ENCODE measurements around the gene DLG2. TPM values are rescaled to one million over a fixed set of nuclear protein-coding genes. Genes with fewer than 3 reads are reported as not detected.

DLG2 gene
- total RNA-seq, 1 donor: 1.3 TPM

- no peak overlapping the region for H3K4me3 ChIP-seq (ENCODE audit: low read depth, low read length)
- TF ChIP-seq, protein P1, sequence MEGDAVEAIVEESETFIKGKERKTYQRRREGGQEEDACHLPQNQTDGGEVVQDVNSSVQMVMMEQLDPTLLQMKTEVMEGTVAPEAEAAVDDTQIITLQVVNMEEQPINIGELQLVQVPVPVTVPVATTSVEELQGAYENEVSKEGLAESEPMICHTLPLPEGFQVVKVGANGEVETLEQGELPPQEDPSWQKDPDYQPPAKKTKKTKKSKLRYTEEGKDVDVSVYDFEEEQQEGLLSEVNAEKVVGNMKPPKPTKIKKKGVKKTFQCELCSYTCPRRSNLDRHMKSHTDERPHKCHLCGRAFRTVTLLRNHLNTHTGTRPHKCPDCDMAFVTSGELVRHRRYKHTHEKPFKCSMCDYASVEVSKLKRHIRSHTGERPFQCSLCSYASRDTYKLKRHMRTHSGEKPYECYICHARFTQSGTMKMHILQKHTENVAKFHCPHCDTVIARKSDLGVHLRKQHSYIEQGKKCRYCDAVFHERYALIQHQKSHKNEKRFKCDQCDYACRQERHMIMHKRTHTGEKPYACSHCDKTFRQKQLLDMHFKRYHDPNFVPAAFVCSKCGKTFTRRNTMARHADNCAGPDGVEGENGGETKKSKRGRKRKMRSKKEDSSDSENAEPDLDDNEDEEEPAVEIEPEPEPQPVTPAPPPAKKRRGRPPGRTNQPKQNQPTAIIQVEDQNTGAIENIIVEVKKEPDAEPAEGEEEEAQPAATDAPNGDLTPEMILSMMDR (IDR thresholded peaks at IDR 0.05; ENCODE audit: insufficient read depth, low read depth, low read length): no peak
- no peak for DNase-seq (ENCODE audit: low read depth)
Measured at GRCh38 chr11:83945976-83946375, 1681.2 kb downstream of the DLG2 start.

- TF ChIP-seq, protein P1 (IDR thresholded peaks at IDR 0.05; ENCODE audit: insufficient read depth, low read depth, low read length): no peak
- H3K4me3 ChIP-seq (ENCODE audit: low read depth, low read length): no peak overlapping the region
Measured at GRCh38 chr11:83941050-83941449, 1686.1 kb downstream of the DLG2 start.

GRCh38 chr11:83938148-83938547 is 1689.0 kb downstream of the DLG2 start:
- DNase-seq (ENCODE audit: low read depth): no peak
- no peak overlapping the region for H3K4me3 ChIP-seq (ENCODE audit: low read depth, low read length)
- TF ChIP-seq, protein P1 (IDR thresholded peaks at IDR 0.05; ENCODE audit: insufficient read depth, low read depth, low read length): no peak

More at GRCh38 chr11:83941050-83941449, 1686.1 kb downstream of the DLG2 start:
- DNase-seq (ENCODE audit: low read depth): no peak

GRCh38 chr11:83933008-83933407 is 1694.1 kb downstream of the DLG2 start:
- DNase-seq (ENCODE audit: low read depth): no peak
- TF ChIP-seq, protein P1 (IDR thresholded peaks at IDR 0.05; ENCODE audit: insufficient read depth, low read depth, low read length): no peak
- H3K4me3 ChIP-seq (ENCODE audit: low read depth, low read length): no peak overlapping the region

DNA sequence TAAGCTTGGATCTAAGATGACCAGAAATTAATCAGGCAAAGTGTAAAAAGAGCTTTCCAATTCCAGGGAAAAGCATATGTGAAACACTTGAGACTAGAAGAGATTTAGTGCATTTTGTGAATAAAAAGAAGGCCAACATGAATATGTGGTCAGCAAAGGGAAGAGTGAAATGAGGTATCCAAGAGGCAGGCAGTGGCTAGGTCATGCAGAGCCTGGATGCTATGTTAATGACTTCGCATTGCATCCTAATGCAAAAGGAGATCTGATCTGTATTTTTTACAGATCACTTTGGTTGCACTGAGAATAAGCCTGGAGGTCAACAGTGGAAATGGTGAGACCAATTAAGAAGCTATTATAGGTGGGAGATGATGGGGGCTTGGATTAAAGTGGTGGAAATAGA is 1699.7 kb downstream of the DLG2 start:
- H3K4me3 ChIP-seq (ENCODE audit: low read depth, low read length): no peak overlapping the region
- no peak for DNase-seq (ENCODE audit: low read depth)
- TF ChIP-seq, protein P1 (IDR thresholded peaks at IDR 0.05; ENCODE audit: insufficient read depth, low read depth, low read length): no peak

DNA sequence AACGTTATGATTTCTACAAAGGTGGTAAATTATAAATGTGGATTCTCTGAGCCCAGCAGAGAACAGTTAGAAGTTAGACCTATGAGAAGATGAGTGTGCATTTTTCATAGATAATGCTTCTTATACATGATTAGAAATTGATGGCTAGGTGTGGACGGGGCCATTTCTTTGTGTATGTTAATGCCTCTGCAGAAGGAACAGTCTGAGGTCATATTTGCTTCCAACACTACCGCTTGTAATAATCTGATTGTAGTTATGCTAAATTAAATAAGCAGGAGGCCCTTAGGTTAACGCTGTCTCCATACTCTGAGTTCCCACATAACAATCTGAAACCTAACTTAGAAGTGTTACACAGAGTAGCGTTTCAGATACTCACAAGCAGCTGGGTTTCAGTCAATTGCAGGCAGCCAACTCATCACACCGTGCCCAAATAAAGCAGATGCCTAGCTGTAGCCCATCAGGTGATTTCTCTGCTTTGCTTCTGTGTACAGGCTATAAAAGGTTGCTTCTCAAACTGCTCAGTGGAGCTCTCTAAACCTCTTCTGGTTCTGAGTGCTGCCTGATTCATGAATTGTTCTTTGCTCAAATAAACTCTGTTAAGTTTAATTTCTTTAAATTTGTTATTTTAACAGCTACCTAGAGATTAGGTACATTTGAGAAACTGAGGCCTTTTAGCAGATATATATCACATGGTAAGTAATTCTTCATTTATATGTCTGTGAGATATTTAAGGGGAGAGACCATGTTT is 1702.2 kb downstream of the DLG2 start:
- no peak overlapping the region for H3K4me3 ChIP-seq (ENCODE audit: low read depth, low read length)
- TF ChIP-seq, protein P1 (IDR thresholded peaks at IDR 0.05; ENCODE audit: insufficient read depth, low read depth, low read length): no peak
- no peak for DNase-seq (ENCODE audit: low read depth)

GRCh38 chr11:83923961-83924360 is 1703.2 kb downstream of the DLG2 start:
- no peak overlapping the region for H3K4me3 ChIP-seq (ENCODE audit: low read depth, low read length)
- TF ChIP-seq, protein P1 (IDR thresholded peaks at IDR 0.05; ENCODE audit: insufficient read depth, low read depth, low read length): no peak
- no peak for DNase-seq (ENCODE audit: low read depth)
